OCI-LY3 (cell line): ENCODE results near the gene NRF1.

Experiments
- H2AFZ ChIP-seq: fragments of 200-600, 300-600 bp; shearing (Covaris generic); 2 replicates; pipeline ENCODE4 v1.6.0; 2014; ENCODE audit warnings: antibody characterized with exemption, low read depth, low read length
- H3K27ac ChIP-seq: fragments of 200-600, 300-600 bp; sonication (generic); 2 replicates; pipeline ENCODE4 v1.5.1; 2014; ENCODE audit warnings: mild to moderate bottlenecking, low read length, moderate library complexity, mixed read lengths
- H3K27me3 ChIP-seq: fragments of 200-600, 300-600 bp; sonication (generic); 2 replicates; pipeline ENCODE4 v1.6.1; 2014; ENCODE audit warnings: low read depth, low read length, mixed read lengths
- H3K36me3 ChIP-seq: fragments of 200-600, 300-600 bp; sonication (generic); replicated peaks from 2 replicates; pipeline ENCODE3; 2014; ENCODE audit warnings: low read depth, low read length, mixed read lengths
- H3K4me1 ChIP-seq: fragments of 300-600, 200-600 bp; sonication (generic); 2 replicates; pipeline ENCODE4 v1.6.1; 2014; ENCODE audit warnings: low read length, mixed read lengths
- H3K4me2 ChIP-seq: fragments of 200-600, 300-600 bp; sonication (generic); 2 replicates; pipeline ENCODE4 v1.6.1; 2014; ENCODE audit warnings: low read length, mixed read lengths
- H3K4me3 ChIP-seq: fragments of 300-600, 200-600 bp; sonication (generic); 2 replicates; pipeline ENCODE4 v1.5.1; 2014; ENCODE audit warnings: antibody characterized with exemption, mild to moderate bottlenecking, low read length, moderate library complexity
- H3K79me2 ChIP-seq: fragments of 300-600, 200-600 bp; shearing (Covaris generic); 2 replicates; pipeline ENCODE4 v1.6.1; 2014; ENCODE audit warnings: mild to moderate bottlenecking, low read length, mixed read lengths
- H3K9ac ChIP-seq: fragments of 300-600, 200-600 bp; shearing (Covaris generic); 2 replicates; pipeline ENCODE4 v1.6.0; 2014; ENCODE audit warnings: mild to moderate bottlenecking, low read length, moderate library complexity
- H3K9me3 ChIP-seq: fragments of 200-600, 300-600 bp; shearing (Covaris generic); 2 replicates; pipeline ENCODE4 v1.6.1; 2014; ENCODE audit warnings: low read length, mixed read lengths; ENCODE audit not compliant: insufficient read depth
- H4K20me1 ChIP-seq: fragments of 200-600, 300-600 bp; sonication (generic); 2 replicates; pipeline ENCODE4 v1.6.1; 2016; ENCODE audit warnings: low read length, mixed read lengths; ENCODE audit not compliant: insufficient read depth
- CTCF ChIP-seq: fragments of 200-600, 300-600 bp; sonication (generic); IDR thresholded peaks from 2 replicates; pipeline ENCODE4 v1.5.1; 2014; ENCODE audit warnings: antibody characterized with exemption, low read length, low read depth
- EZH2phosphoT487 ChIP-seq: fragments of 200-600 bp; shearing (Covaris generic); IDR thresholded peaks from 2 replicates; pipeline ENCODE4 v1.6.1; 2018; ENCODE audit warnings: antibody characterized with exemption, mixed run types, low read depth

The NRF1 gene

GRCh38 chr7:129778770-129779601 lies 167.5 kb downstream of the NRF1 start:
- H3K36me3 ChIP-seq = no peaks in the 10 kb centered on the region
- TF ChIP-seq CTCF (peak; percentile 16; the same call in 1 of the 2 replicates), EZH2phosphoT487 (no peak)
- H3K9ac ChIP-seq = peak overlapping the region; percentile 64
- no peaks in the 10 kb centered on the region for H3K27me3 ChIP-seq
- peak overlapping the region; percentile 84 for H3K4me2 ChIP-seq
- H4K20me1 ChIP-seq = no peaks in the 10 kb centered on the region; the same call in 1 of the 2 replicates
- no peak overlapping the region for H3K27ac ChIP-seq
- H3K4me3 ChIP-seq = peak overlapping the region; percentile 81
- no peaks in the 10 kb centered on the region for H3K79me2 ChIP-seq
- 0 out of 2 replicates have a peak, but pooled peaks cover 4% of the 10 kb centered on the region for H3K4me1 ChIP-seq
- H3K9me3 ChIP-seq = no peaks in the 10 kb centered on the region
- no peak overlapping the region for H2AFZ ChIP-seq

- Histone ChIP-seq H3K9me3 (no peaks in the 10 kb centered on the region), H2AFZ (peak overlapping the region; percentile 39; the same call in 1 of the 2 replicates), H3K4me2 (peak overlapping the region; percentile 84), H3K36me3 (no peaks in the 10 kb centered on the region), H3K27me3 (no peaks in the 10 kb centered on the region), H3K79me2 (no peaks in the 10 kb centered on the region), H3K4me1 (0 out of 2 replicates have a peak, but pooled peaks cover 4% of the 10 kb centered on the region), H4K20me1 (no peaks in the 10 kb centered on the region; the same call in 1 of the 2 replicates), H3K9ac (peak overlapping the region; percentile 64), H3K27ac (no peak overlapping the region), H3K4me3 (peak overlapping the region; percentile 81)
- no peak for TF ChIP-seq EZH2phosphoT487
- no peak for TF ChIP-seq CTCF
Measured at GRCh38 chr7:129779602-129780256, 168.2 kb downstream of the NRF1 start.

GRCh38 chr7:129780257-129780973 lies 168.9 kb downstream of the NRF1 start:
- Histone ChIP-seq H3K27ac (no peak overlapping the region), H3K4me1 (0 out of 2 replicates have a peak, but pooled peaks cover 4% of the 10 kb centered on the region), H2AFZ (peak overlapping the region; percentile 34; the same call in 1 of the 2 replicates), H3K79me2 (no peaks in the 10 kb centered on the region), H3K4me3 (peak overlapping the region; percentile 81), H3K9ac (peak overlapping the region; percentile 48), H4K20me1 (no peaks in the 10 kb centered on the region; the same call in 1 of the 2 replicates), H3K9me3 (no peaks in the 10 kb centered on the region), H3K4me2 (peak overlapping the region; percentile 87), H3K27me3 (no peaks in the 10 kb centered on the region), H3K36me3 (no peaks in the 10 kb centered on the region)
- TF ChIP-seq CTCF = no peak
- no peak for TF ChIP-seq EZH2phosphoT487
